H1 (cell line): ENCODE data around the gene NR2F1-AS1. TPM values are rescaled to one million over a fixed set of nuclear protein-coding genes. Genes with fewer than 3 reads are reported as not detected.

Experiments used
- EP300 ChIP-seq, 2 experiments: IDR thresholded peaks; 1 replicate in 1 of 2; 2 replicates in 1 of 2; pipeline ENCODE4 v1.6.1; 2011 to 2012; ENCODE audit warnings: low read depth in 2 of 2, low read length in 2 of 2, mild to moderate bottlenecking in 2 of 2, borderline replicate concordance in 1 of 2, inconsistent platforms in 1 of 2, moderate library complexity in 1 of 2
- HDAC6 ChIP-seq: IDR thresholded peaks from one replicate; pipeline ENCODE4 v1.7.1; 2012; ENCODE audit warnings: low read depth, mild to moderate bottlenecking, inconsistent platforms, low read length, moderate library complexity
- JUND ChIP-seq: IDR thresholded peaks from 2 replicates; pipeline ENCODE4 v1.6.1; 2011; ENCODE audit warnings: mild to moderate bottlenecking, improper control_type of control experiment, low read length
- POLR2A ChIP-seq, 2 experiments: IDR thresholded peaks; 1 replicate in 1 of 2; 2 replicates in 1 of 2; pipeline ENCODE4 v1.6.1; 2011; ENCODE audit warnings: low read depth in 2 of 2, low read length in 2 of 2, mild to moderate bottlenecking in 2 of 2; ENCODE audit errors: control extremely low read depth in 1 of 2
- RNF2 ChIP-seq: fragments of 200-900, 300-1000 bp; sonication (generic); IDR thresholded peaks from 2 replicates; pipeline ENCODE4 v1.7.1; 2016; ENCODE audit warnings: borderline replicate concordance, low read depth, mild to moderate bottlenecking, antibody characterized with exemption, low read length; ENCODE audit not compliant: poor library complexity, severe bottlenecking; ENCODE audit errors: missing control alignments
- polyA plus RNA-seq, 7 experiments: library from polyadenylated mRNA; depleted of rRNA in 3 of 7; stranded (reverse) in 5 of 7; unstranded in 2 of 7; fragments of >200 nt in 5 of 7; fragments of 200-250 nt in 2 of 7; gene quantifications; 1 replicate in 5 of 7; 2 replicates in 1 of 7; 4 replicates in 1 of 7; pipeline versions ENCODE4 v1.2.1 to v1.2.3, GENCODE V29; 2011 to 2013; ENCODE audit warnings: missing spikeins in 2 of 7, mixed read lengths in 2 of 7
- total RNA-seq: library from RNA; stranded (reverse); fragmentation: NEBNext Ultra II Directional; extraction: Animal tissue kit (Norgen Biotek cat#: 25700); gene quantifications from 2 replicates; pipeline ENCODE4 v1.2.1, GENCODE V29; 2021
- TF ChIP-seq, protein P1 (sequence below): IDR thresholded peaks from 2 replicates; pipeline ENCODE4 v1.6.1; 2011; ENCODE audit warnings: low read depth, mild to moderate bottlenecking, low read length; ENCODE audit not compliant: insufficient read depth
- TF ChIP-seq, protein P2 (sequence below): IDR thresholded peaks from 2 replicates; pipeline ENCODE4 v1.6.1; 2012; ENCODE audit warnings: inconsistent platforms
- TF ChIP-seq, protein P3 (sequence below): IDR thresholded peaks from 2 replicates; pipeline ENCODE4 v1.6.1; 2012; ENCODE audit warnings: inconsistent platforms

Gene NR2F1-AS1
- total and polyA plus RNA-seq, 2 of the 8 experiments (the other 6 are each of a cell fraction or from before 2014, with no cell fraction given) = 1.6 to 5.6 TPM

DNA sequence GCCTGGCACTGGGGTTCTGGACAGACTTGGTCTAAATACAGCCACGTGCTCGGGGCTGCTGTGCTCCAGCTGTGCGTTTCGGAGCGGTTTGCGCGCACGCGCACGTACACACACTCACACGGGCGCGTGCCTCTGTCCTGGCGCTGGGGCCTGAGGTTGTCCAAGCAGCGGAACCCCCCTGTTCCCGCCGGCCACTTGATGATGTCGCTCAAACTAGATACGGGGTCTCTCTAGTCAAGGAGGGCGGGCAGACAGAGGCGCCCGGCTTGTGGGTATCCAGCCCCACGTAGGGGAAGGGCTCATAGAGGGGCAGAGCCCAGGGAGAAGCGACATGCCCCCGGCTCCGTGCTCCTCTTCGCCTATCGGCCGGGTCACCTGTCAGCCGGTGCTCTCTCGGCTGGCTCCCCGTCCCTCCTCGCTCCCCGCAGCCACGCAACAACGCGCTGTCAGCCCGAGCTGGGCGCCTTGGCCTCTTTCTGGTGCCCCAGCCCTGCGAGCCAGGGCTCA is 8.9 kb downstream of the NR2F1-AS1 start (continued):
- TF ChIP-seq EP300 (IDR thresholded peaks at IDR 0.05; ENCODE audit: borderline replicate concordance in 1 of 2, low read depth in 2 of 2, low read length in 2 of 2) = no peak
- TF ChIP-seq, protein P1, sequence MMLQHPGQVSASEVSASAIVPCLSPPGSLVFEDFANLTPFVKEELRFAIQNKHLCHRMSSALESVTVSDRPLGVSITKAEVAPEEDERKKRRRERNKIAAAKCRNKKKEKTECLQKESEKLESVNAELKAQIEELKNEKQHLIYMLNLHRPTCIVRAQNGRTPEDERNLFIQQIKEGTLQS = no peak
- no peak for TF ChIP-seq JUND
- TF ChIP-seq, protein P2, sequence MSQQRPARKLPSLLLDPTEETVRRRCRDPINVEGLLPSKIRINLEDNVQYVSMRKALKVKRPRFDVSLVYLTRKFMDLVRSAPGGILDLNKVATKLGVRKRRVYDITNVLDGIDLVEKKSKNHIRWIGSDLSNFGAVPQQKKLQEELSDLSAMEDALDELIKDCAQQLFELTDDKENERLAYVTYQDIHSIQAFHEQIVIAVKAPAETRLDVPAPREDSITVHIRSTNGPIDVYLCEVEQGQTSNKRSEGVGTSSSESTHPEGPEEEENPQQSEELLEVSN = peak; percentile 86
- TF ChIP-seq, protein P3, sequence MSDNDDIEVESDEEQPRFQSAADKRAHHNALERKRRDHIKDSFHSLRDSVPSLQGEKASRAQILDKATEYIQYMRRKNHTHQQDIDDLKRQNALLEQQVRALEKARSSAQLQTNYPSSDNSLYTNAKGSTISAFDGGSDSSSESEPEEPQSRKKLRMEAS = peak; percentile 96
- TF ChIP-seq RNF2 = peak; percentile 63
- no peak for TF ChIP-seq HDAC6
- no peak for TF ChIP-seq POLR2A (IDR thresholded peaks at IDR 0.05; ENCODE audit: control extremely low read depth in 1 of 2, low read depth in 2 of 2, low read length in 2 of 2)
- TF ChIP-seq, all 59 proteins: peak for 4
